IPS DF 4.7 (cell line): ENCODE measurements around the gene ST6GALNAC4.

Source experiments
- DNase-seq: peaks from one replicate; pipeline ENCODE4 v3.0.0-alpha.2; 2013; ENCODE audit warnings: low spot score; ENCODE audit errors: extremely low read depth

The ST6GALNAC4 gene

GRCh38 chr9:127929625-127929979, 12.8 kb upstream of the ST6GALNAC4 start:
- DNase-seq: no peak

- DNase-seq: no peak
These were observed 12.1 kb upstream of the ST6GALNAC4 start for GRCh38 chr9:127928676-127929624.

GRCh38 chr9:127927988-127928675, 11.3 kb upstream of the ST6GALNAC4 start:
- no peak for DNase-seq

- DNase-seq: no peak
These were observed 10.6 kb upstream of the ST6GALNAC4 start for GRCh38 chr9:127927201-127927987.

GRCh38 chr9:127926906-127927200, 10.0 kb upstream of the ST6GALNAC4 start:
- DNase-seq: no peak

GRCh38 chr9:127925959-127926905, 9.4 kb upstream of the ST6GALNAC4 start:
- no peak for DNase-seq

- DNase-seq: no peak
These were observed 8.0 kb upstream of the ST6GALNAC4 start for GRCh38 chr9:127924736-127925444.

- no peak for DNase-seq
These were observed 6.9 kb upstream of the ST6GALNAC4 start for GRCh38 chr9:127923771-127924170.

- no peak for DNase-seq
These were observed 6.2 kb upstream of the ST6GALNAC4 start for GRCh38 chr9:127923046-127923445.

- DNase-seq: no peak
These were observed 4.8 kb upstream of the ST6GALNAC4 start for GRCh38 chr9:127921557-127922120.

- no peak for DNase-seq
These were observed 4.0 kb upstream of the ST6GALNAC4 start for GRCh38 chr9:127920794-127921193.

- no peak for DNase-seq
These were observed 2.5 kb upstream of the ST6GALNAC4 start for GRCh38 chr9:127919253-127919815.

- DNase-seq: no peak
These were observed 1.6 kb upstream of the ST6GALNAC4 start for GRCh38 chr9:127918183-127919107.

GRCh38 chr9:127917603-127918002, 762 bp upstream of the ST6GALNAC4 start:
- DNase-seq: no peak

- DNase-seq: no peak
These were observed 781 bp downstream of the ST6GALNAC4 start for GRCh38 chr9:127915801-127916719.

GRCh38 chr9:127915325-127915752, 1.5 kb downstream of the ST6GALNAC4 start:
- DNase-seq: no peak

GRCh38 chr9:127913682-127914081, 3.2 kb downstream of the ST6GALNAC4 start:
- no peak for DNase-seq
